Measurements from ENCODE around the gene SH3PXD2A.
A peak's percentile ranks its signal among the peaks of the same experiment; 100 is the strongest.

Gene SH3PXD2A

DNA sequence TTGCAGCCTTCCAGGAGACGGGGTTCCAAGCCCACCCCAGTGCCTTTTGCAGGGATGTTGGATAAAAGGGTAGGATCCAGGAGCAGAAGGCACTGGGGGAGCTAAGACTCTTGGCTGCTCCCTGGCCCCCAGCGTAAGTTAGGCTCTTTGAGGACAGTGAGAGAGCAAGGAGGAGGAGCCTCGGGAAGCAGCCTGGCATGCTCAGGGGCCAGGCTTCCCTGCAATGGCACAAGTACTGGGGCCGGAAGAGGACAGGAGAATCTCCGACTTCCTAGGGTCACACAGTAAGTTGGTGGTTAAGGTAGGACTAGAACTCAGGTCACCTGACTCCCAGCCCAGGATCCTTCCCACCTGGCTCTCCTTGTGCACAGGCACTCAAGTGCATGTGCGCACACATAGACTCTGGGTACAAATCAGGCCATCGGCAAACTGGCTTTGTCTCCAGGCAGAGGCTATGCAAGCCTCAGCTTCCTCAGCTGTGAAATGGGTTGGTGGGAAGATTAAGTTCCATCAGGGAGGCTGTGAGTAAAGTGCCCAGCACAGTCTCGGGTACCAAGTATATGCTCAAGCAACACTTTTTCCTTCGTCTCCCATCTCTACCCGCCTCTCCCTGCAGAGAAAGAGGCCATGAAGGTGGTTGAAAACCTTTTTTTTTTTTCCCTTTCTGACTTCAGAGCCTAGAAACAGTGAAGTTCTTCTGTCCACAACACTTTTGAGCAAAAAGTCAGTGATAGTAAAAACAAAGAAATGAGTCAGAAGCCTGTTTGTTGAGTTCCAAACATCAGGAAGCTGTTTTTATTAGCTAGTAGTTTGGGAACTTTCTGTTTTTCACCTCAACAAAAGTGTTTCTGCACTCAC, 282.8 kb downstream of the SH3PXD2A start:
- no peak for DNase-seq

- no peak for DNase-seq
Measured at GRCh38 chr10:103571656-103571975, 283.8 kb downstream of the SH3PXD2A start.

DNA sequence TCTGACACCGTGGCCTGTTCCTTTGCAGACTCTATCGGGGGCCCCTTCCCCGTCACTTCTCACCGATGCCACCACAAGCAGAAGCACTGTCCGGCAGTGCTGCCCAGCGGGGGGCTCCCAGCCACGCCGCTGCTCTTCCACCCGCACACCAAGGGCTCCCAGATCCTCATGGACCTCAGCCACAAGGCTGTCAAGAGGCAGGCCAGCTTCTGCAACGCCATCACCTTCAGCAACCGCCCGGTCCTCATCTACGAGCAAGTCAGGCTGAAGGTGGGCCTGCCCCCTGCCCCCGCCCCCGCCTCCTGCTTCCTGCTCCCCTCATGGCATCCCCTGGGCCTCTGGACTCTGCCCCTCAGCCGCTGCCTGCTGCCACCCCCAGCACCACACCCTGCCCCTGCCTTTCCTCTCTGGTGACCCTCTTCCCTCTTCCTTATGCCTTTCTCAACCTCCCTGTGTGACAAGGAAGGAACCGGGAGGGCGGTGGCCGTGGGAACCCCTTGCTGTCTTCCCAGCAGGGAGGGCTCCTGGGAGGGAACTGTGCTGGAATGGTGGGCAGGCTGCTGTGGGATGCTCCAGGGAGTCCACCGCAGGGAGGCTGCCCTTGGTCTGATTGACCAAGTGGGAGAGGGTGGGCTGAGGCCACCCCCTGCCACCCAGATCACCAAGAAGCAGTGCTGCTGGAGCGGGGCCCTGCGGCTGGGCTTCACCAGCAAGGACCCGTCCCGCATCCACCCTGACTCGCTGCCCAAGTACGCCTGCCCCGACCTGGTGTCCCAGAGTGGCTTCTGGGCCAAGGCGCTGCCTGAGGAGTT, 284.3 kb downstream of the SH3PXD2A start:
- no peak for DNase-seq

DNA sequence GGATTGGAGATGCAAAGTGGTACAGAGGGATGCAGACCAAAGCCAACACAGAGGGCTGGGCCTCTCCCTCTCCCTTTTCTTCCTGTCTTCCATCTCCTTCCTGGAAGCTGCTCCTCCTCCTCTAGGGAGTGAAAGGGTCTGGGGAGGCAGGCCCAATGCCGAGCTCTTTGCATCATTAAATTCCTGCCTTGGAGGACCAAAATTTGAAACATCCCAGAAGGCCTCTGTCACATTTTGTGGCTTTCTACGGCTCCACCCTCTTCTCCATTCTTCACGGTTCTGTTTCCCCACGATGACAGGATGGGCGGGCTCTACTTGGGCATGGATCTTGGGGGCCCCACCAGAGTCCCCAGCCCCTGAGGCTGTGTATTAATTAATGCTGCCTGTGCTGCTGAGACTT, 285.5 kb downstream of the SH3PXD2A start:
- no peak for DNase-seq

- DNase-seq: no peak
Measured at GRCh38 chr10:103568505-103568904, 286.9 kb downstream of the SH3PXD2A start.

- DNase-seq: no peak
Measured at GRCh38 chr10:103566536-103566935, 288.8 kb downstream of the SH3PXD2A start.

DNA sequence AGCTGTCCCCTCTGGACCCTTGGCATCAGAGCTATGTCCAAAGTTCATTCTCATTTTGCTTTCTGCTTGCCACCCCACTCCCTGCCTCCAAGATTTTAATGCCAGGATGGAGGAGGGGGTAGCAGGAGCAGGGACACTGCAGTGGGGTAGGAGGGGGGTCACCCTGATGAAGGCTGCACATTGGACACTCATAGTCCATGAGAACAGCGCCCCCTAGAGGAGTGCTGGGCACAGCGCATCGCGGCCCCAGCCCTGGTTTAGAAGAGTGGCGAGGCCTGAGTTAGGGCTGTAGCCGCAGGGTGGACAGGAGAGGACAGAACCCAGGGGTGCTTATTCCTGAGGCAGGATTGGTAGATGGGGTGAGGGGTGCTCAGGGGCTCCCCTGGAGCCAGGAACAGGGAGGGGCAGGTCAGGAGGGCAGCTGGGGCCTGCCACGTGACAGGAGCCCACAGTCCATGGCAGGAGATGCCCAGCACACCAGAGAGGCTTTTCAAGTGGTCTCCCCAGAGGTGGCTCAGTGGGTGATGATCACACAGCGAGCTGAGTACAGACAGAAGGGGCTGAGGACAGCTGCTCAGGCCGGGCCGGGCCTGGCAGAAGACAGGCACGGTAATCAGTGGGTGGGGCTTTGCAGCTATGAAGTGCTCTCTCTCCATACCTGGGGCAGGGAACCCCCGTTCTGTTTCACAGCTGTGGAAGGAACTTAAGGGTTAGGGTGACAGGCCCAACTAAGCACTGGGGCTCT, 290.4 kb downstream of the SH3PXD2A start:
- peak; percentile 35 for DNase-seq

DNA sequence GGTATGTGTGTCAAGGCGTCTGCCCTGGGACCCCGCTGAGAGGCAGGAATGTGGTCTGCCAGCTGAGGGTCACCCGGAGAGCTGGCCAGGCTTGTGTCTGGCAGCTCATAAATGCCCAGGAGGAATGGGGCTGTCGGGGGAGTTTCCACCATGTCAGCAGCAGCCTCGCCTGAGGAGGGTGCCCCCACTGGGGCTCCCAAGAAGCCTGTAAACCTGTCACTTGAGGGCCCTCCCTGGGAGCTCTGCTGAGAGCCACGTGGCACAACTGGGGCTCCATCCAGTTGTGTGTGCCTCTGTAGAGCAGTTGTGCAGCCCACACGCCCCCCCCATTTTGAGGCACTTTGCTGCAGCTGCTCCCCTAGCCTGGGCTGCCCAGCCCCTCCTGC, 291.3 kb downstream of the SH3PXD2A start:
- DNase-seq: no peak

DNA sequence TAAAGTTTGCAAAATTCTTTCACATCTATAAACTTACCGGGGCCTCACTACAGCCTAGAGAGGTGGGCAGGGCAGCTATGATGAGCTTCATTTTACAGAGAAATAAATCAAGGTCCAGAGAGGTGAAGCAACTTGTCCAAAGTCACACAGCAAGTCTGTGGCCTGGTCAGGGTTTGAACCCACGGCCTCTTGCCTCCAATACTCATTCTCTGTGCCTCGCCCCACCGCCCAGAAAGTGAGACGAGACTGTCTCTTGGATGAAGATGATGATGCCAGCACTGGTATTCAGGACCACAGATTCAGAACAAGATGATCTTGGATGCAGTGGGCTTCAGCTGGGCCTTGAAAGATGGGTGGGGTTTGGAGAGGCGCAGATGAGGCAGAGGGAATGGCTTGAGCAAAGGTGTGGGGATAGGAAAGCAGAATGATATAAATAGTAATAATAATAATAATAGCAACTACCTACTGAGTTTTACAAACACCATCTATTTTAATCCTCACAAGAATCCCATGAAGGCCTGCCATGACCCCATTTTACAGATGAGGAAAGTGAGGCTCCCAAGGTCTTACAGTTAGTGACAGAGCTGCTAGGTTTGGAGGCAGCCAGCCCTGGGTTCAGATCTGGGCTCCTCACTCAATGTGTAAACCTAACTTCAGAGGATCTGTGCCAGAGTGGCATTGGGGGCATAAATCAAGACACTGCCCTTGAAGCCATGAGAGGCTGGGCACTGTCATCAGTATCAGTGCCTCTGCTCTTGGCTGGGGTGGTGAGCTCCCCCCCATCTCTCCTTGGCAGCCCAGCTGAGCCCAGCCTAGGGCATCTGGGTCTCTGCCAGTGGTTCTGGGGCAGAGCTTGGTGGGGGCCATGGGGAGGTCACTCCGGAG, 291.9 kb downstream of the SH3PXD2A start:
- no peak for DNase-seq

DNA sequence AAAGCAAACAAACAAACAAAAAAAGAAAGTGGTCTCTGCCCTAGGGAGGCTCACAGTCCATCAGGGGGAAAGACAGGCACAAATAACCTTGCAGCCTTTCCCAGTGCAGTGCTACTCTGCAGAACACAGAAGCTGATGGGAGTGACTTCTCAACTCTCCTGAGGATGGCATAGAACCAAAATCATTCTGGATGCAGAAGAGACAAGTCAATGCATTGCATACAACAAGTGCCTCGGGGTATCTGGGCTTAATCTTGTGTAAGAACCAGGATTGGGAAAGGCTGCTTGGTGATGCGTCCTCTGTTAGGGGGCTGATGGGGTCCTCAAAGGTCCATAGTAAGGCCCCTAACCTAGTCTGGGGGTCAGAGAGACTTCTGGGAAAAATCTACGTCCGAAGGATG, 293.0 kb downstream of the SH3PXD2A start:
- DNase-seq: no peak

- DNase-seq: no peak
Measured at GRCh38 chr10:103560886-103561285, 294.5 kb downstream of the SH3PXD2A start.

DNA sequence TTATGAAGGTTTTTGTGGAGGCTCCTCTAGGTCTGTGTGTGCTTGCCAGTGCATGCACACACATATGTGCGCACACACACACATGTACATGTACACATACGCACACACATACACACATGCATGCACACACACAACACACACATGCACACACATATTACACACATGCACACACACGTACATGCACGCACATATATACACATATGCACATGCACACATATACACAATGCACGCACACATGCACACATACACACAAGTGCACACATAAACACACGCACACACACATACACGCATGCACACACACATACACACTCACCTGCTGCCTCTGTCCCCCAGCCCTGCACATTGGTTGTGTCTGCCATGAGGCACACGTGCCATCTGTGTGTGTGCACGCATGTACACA, 295.6 kb downstream of the SH3PXD2A start:
- DNase-seq: no peak

GRCh38 chr10:103558911-103559310, 296.5 kb downstream of the SH3PXD2A start:
- DNase-seq: no peak

DNA sequence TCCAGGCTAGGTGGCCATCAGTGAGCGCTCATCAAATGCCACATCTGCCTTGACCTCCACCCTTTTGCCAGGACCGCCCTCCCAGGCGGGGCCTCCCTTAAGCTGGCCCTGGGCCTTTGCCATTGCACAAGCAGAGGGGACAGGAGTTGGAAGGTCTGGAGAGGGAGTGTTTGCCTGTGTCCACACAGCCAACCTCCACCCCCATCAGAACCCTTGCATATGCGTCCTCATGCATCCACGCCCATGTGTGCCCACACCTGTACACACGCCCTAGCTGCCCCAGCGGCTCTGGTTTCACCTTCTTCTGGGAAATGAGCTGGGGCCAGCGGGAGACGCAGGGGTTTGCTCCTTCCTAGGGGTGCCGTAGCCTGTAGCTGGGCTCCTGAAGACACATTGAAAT, 297.9 kb downstream of the SH3PXD2A start:
- no peak for DNase-seq

- DNase-seq: no peak
Measured at GRCh38 chr10:103556383-103557007, 298.9 kb downstream of the SH3PXD2A start.

DNA sequence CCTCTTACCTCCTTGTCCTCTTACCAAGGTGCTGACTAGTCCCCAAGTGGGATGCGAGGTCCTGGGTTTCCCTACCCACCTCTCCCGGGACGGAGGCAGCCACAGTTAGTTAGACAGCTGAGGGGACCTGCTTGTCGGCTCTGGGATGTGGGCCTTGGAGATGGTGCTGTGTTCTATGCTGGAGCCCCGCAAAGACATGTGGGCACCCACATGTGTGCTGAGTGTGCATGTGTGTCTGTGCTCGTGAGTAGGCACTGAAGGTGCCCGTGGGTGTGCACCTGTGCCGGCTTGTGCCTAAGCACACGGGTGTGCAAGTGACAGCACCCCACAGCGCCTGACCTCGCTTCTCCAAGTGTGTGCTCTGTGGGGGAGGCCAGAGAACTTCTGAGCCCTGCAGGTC, 299.7 kb downstream of the SH3PXD2A start:
- DNase-seq: no peak

GRCh38 chr10:103555325-103555649, 300.1 kb downstream of the SH3PXD2A start:
- DNase-seq: no peak

DNA sequence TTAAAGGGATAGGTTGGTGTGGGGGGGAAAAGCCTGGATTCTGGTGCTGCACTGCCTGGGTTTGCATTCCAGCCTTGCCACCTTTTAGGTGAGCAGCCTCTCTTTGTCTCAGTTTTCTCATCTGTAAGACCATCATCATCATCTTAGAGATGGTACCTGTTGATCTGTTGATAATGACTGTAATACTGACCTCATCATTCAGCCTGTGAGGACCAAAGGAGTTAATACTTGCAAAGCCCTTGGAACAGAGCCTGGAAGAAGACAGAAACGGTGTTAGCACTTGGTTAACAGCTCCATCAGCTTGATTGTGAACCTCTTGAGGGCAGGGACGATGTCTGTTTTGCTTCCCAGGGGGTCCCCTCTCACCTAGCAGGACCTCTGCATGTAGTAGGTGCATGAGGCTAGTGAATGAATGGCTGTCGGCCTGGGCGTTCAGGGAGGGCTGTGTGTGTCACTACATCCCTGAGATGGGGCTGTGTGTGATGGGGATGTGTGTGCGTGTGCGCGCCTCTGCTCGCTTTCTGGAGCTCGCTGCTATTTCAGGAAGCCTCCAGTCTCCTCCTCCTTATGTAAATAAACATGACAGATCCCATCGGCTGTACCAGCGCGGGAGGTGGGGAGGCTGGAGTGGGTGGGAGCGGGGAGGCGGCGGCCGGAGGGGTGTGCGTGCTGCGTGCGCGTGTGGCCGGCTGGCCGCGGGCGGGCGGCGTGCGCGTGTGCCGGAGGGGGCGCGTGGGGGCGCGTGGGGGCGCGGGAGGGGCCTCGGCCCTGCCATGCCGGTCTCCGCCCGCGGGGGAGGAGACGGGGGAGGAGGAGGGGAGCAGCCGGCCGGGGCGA, 300.7 kb downstream of the SH3PXD2A start:
- DNase-seq: peak; percentile 16

GRCh38 chr10:103553743-103554487, 301.5 kb downstream of the SH3PXD2A start:
- DNase-seq: peak; percentile 35
